Transverse colon (tissue), 4 donors: Measurements from ENCODE around the gene SPEF2. TPM values are rescaled to one million over a fixed set of nuclear protein-coding genes. Genes with fewer than 3 reads are reported as not detected.

Experiments used
- DNase-seq: peaks from one replicate; pipeline ENCODE4 v3.0.0-alpha.2; 2019
- H3K27ac ChIP-seq, 4 donors: fragments of 200-600 bp; sonication (generic); 2 replicates each; pipeline ENCODE4 v1.5.1; 2016 to 2018; ENCODE audit warnings: inconsistent platforms in 4 of 4
- H3K27me3 ChIP-seq: fragments of 200-600 bp; sonication (generic); 2 replicates; pipeline ENCODE4 v1.5.1; 2017; ENCODE audit warnings: inconsistent platforms
- H3K36me3 ChIP-seq, 4 donors: fragments of 200-600 bp; sonication (generic); 2 replicates each; pipeline ENCODE4 v1.5.1; 2017 to 2019; ENCODE audit warnings: inconsistent platforms in 4 of 4
- H3K4me1 ChIP-seq, 4 donors: fragments of 200-600 bp; sonication (generic); 2 replicates each; pipeline ENCODE4 v1.5.1; 2017 to 2020; ENCODE audit warnings: inconsistent platforms in 4 of 4
- H3K4me3 ChIP-seq, 4 donors: fragments of 200-600 bp; sonication (generic); 1 replicate in 1 of 4; 2 replicates in 3 of 4; pipeline versions ENCODE4 v1.5.1 to v1.6.1; 2017 to 2019; ENCODE audit warnings: inconsistent platforms in 4 of 4
- H3K9me3 ChIP-seq, 2 donors: fragments of 200-600 bp; sonication (generic); 2 replicates each; pipeline ENCODE4 v1.5.1; 2017 to 2019; ENCODE audit warnings: inconsistent platforms in 2 of 2
- EP300 ChIP-seq: sonication (generic); formaldehyde crosslinking; IDR thresholded peaks from one replicate; pipeline ENCODE4 v1.6.1; 2017; ENCODE audit warnings: antibody characterized with exemption, low read depth
- POLR2A ChIP-seq: fragments of 450-650 bp; IDR thresholded peaks from one replicate; pipeline ENCODE4 v1.6.1; 2016; ENCODE audit warnings: antibody characterized with exemption, mild to moderate bottlenecking, moderate library complexity
- POLR2AphosphoS5 ChIP-seq, 3 donors: sonication (generic); formaldehyde crosslinking; IDR thresholded peaks; one replicate each; pipeline ENCODE4 v1.6.1; 2016; ENCODE audit warnings: antibody characterized with exemption in 3 of 3
- WGBS, 2 donors: methylation state at CpG; one replicate each; pipeline ENCODE4 v1.1.5; 2018; ENCODE audit warnings: low coverage in 1 of 2; 5-methylcytosine and 5-hydroxymethylcytosine counted together
- in situ Hi-C, 4 donors: fragments of 200-750 bp; cut with MboI; loops; one replicate each; pipeline versions ENCODE4 v1.15.0 to v1.15.1; 2017; ENCODE audit warnings: low sequenced_read_pairs in 3 of 4, low pct_ligation_motif_present in 1 of 4, low pct_unique_long_range_greater_than_20kb in 1 of 4
- intact Hi-C: fragments of 100-400 bp; cut with DNase I; formaldehyde crosslinking; loops from one replicate; pipeline ENCODE4 v1.15.1; 2023; ENCODE audit warnings: low total_unique reads
- total RNA-seq, 4 donors: library from RNA; depleted of rRNA; stranded (reverse); fragments of >200 nt; gene quantifications; one replicate each; pipeline ENCODE4 v1.1.0, GENCODE V29; 2016
- TF ChIP-seq, protein P1 (sequence below), 5 experiments: fragments of 200-600 bp in 3 of 5; fragments of 450-650 bp in 2 of 5; sonication (generic) in 3 of 5; IDR thresholded peaks; 1 replicate in 2 of 5; 2 replicates in 3 of 5; pipeline ENCODE4 v1.5.1; 2016 to 2017; ENCODE audit warnings: antibody characterized with exemption in 5 of 5, inconsistent platforms in 3 of 5, mild to moderate bottlenecking in 2 of 5, moderate library complexity in 1 of 5

SPEF2 gene
- total RNA-seq, 4 donors from 2014 or later = 2.4 to 9.4 (median 5.1) TPM; not detected in 1

DNA sequence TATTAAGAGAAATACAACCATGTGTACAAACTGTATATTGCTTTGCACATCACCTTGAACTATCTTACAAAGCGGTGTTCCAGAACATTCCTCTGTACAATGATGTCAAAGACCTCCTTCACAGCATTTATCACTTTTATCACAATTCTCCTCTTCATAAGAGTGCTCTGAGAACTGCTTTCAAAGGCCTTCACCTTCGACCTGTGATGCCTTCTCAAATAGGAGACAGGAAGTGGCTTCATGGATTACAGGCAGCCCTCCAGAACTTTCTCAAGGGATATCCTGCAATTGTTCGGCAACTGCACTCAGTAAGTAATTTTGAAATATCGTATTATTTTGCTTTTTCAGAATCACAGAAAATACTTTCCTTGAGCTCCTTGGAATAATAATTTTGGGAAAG lies 171.1 kb downstream of the SPEF2 start:
- H3K4me1 ChIP-seq = peaks cover 0 to 3% (median 0%) of the 10 kb centered on the region in 4 donors
- H3K4me3 ChIP-seq = no peak overlapping the region
- H3K27ac ChIP-seq = no peak overlapping the region
- intact Hi-C loops (no loop called here), in situ Hi-C loops (no loop called here)
- 80 to 90% methylated on average over 4 of the region's 4 CpGs for WGBS, 2 donors
- no peaks in the 10 kb centered on the region for H3K36me3 ChIP-seq
- no peak for DNase-seq
- no peaks in the 10 kb centered on the region for H3K27me3 ChIP-seq
- no peaks in the 10 kb centered on the region for H3K9me3 ChIP-seq
- TF ChIP-seq POLR2AphosphoS5 (IDR thresholded peaks at IDR 0.05) (no peak), POLR2A (no peak), EP300 (no peak)
- TF ChIP-seq, protein P1, sequence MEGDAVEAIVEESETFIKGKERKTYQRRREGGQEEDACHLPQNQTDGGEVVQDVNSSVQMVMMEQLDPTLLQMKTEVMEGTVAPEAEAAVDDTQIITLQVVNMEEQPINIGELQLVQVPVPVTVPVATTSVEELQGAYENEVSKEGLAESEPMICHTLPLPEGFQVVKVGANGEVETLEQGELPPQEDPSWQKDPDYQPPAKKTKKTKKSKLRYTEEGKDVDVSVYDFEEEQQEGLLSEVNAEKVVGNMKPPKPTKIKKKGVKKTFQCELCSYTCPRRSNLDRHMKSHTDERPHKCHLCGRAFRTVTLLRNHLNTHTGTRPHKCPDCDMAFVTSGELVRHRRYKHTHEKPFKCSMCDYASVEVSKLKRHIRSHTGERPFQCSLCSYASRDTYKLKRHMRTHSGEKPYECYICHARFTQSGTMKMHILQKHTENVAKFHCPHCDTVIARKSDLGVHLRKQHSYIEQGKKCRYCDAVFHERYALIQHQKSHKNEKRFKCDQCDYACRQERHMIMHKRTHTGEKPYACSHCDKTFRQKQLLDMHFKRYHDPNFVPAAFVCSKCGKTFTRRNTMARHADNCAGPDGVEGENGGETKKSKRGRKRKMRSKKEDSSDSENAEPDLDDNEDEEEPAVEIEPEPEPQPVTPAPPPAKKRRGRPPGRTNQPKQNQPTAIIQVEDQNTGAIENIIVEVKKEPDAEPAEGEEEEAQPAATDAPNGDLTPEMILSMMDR (IDR thresholded peaks at IDR 0.05) = no peak

DNA sequence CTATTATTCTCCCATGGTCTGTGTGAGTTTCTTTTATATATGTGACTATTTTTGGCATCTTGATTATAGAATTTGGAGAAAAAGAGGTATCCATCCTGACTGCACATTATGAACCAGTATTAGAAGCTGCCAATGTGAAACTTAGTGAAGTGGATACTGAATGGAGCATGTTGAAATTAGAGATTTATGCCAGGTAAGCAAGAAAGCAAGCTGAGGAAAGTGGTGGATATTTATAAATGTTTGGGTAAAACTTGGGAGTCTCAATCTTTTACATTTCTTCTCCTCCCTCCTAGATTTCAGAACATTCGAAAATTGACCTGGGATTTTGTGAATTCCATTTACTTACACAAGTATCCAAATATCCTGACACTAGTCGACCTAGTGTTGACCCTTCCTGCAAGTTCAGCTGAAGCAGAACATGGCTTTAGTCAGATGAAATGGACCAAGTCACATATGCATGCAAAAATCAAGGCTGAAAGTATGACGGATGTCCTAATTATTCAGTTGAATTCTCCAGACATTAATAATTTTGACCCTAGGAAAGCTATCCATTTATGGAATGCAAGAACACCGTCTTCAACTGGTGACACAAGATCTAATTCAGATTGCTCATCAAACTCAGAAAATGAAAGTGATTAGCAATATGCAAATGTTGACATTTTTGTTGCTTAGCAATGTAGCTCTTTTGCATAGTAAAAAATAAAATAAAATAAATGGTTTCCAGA lies 172.2 kb downstream of the SPEF2 start:
- in situ Hi-C loops (no loop called here), intact Hi-C loops (no loop called here)
- H3K36me3 ChIP-seq = no peaks in the 10 kb centered on the region
- no peak overlapping the region for H3K27ac ChIP-seq
- H3K9me3 ChIP-seq = no peaks in the 10 kb centered on the region
- 71 to 81% methylated on average over 4 of the region's 4 CpGs for WGBS, 2 donors
- TF ChIP-seq POLR2A = no peak
- TF ChIP-seq, protein P1 (IDR thresholded peaks at IDR 0.05) = no peak
- TF ChIP-seq POLR2AphosphoS5 (IDR thresholded peaks at IDR 0.05) = no peak
- no peak for TF ChIP-seq EP300
- no peak overlapping the region for H3K4me3 ChIP-seq
- H3K27me3 ChIP-seq = no peaks in the 10 kb centered on the region
- peaks cover 0 to 3% (median 0%) of the 10 kb centered on the region in 4 donors for H3K4me1 ChIP-seq
- no peak for DNase-seq

DNA sequence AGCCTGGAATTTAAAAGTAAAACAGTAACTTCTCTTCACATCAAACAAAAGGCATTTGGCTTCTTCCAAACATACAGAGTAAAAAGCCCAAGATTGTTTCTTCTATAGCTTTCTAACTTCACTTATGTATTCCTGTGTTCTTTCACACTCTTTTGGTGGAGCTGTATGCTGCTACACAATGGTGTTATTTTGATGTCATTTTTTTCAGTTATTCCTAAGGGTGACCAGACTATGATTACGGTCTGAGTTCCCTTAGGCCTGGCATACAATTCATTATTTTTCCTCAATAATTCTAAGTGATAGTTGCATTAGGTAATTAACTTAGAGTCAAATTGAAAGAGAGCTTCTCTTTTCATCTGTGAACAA lies 172.8 kb downstream of the SPEF2 start:
- intact Hi-C loops = no loop called here
- H3K27me3 ChIP-seq = no peaks in the 10 kb centered on the region
- WGBS, 2 donors = 76 to 90% methylated on average over 1 of the region's 1 CpG

DNA sequence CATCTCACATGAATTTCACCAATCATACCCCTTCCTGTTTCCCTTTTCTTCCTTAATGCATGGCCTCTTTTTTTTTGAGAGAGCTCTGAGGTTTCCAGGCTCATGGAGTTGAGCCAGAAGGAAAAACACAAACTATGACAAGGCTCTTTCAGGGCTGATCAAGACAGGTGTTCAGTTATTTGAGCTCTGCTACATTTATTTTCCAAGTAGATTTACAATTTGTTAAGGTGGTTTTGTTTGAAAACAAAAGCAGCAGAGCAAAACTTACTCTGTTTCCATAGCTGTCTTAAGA lies 176.6 kb downstream of the SPEF2 start:
- in situ Hi-C loops = no loop called here
- TF ChIP-seq, protein P1 (IDR thresholded peaks at IDR 0.05) = no peak
- TF ChIP-seq POLR2A (no peak), EP300 (no peak), POLR2AphosphoS5 (IDR thresholded peaks at IDR 0.05) (no peak)

More for the DNA sequence above, 172.8 kb downstream of the SPEF2 start:
- no peaks in the 10 kb centered on the region for H3K36me3 ChIP-seq
- peaks cover 0 to 3% (median 0%) of the 10 kb centered on the region in 4 donors for H3K4me1 ChIP-seq
- H3K27ac ChIP-seq = no peak overlapping the region
- no peak overlapping the region for H3K4me3 ChIP-seq
- no peak for TF ChIP-seq POLR2A
- no peak for TF ChIP-seq EP300
- TF ChIP-seq POLR2AphosphoS5 (IDR thresholded peaks at IDR 0.05) = no peak
- TF ChIP-seq, protein P1 (IDR thresholded peaks at IDR 0.05) = no peak
- in situ Hi-C loops = no loop called here
- H3K9me3 ChIP-seq = no peaks in the 10 kb centered on the region
- no peak for DNase-seq

More for the DNA sequence above, 176.6 kb downstream of the SPEF2 start:
- no peak for DNase-seq
- Histone ChIP-seq H3K27ac (no peak overlapping the region), H3K9me3 (no peaks in the 10 kb centered on the region), H3K36me3 (no peaks in the 10 kb centered on the region), H3K27me3 (no peaks in the 10 kb centered on the region), H3K4me1 (peaks cover 0 to 3% (median 0%) of the 10 kb centered on the region in 4 donors), H3K4me3 (no peak overlapping the region)
- intact Hi-C loops = no loop called here
